ELF-1 (cell line): Measurements from ENCODE around the gene TUBB6.

ENCODE experiments used
- DNase-seq: peaks from one replicate; pipeline ENCODE4 v3.0.0-alpha.2; 2016; ENCODE audit warnings: low read depth, low spot score

The TUBB6 gene

DNA sequence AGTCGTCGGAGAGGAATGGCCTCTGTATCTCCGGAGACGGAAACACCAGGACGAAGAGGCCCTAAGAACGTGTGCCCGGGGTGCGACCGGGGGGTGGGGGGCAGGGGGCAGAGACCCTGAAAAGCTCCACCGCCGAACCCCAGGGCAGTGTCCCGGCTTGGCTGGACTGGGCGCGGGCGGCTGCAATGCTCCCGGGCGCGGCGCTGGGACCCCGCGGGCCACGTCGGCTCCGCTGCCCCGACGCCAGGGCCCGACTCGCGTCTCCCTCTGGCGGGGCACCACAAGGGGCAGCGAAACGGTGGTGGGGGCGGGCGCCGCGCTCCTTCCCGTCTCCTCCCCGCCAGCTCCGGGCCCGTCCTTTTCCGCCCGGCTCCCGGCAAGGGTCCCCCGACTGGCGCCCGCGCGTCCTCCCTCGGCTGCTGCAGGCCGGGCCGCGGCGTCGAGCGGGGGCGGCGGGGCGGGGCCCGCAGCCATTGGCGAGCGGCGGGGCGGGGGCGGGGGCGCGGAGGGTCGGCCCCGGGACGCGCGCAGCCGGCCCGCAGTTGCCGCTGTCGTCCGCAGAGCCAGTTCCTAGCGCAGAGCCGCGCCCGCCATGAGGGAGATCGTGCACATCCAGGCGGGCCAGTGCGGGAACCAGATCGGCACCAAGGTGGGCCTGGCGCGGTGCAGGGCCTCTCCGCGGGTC lies at the start of gene TUBB6:
TSS of gene TUBB6 (plus strand) at position 541 of the 685 bp plus-strand sequence. CDS start at position 593, 52 bp downstream.
- DNase-seq, result peak; percentile 48

DNA sequence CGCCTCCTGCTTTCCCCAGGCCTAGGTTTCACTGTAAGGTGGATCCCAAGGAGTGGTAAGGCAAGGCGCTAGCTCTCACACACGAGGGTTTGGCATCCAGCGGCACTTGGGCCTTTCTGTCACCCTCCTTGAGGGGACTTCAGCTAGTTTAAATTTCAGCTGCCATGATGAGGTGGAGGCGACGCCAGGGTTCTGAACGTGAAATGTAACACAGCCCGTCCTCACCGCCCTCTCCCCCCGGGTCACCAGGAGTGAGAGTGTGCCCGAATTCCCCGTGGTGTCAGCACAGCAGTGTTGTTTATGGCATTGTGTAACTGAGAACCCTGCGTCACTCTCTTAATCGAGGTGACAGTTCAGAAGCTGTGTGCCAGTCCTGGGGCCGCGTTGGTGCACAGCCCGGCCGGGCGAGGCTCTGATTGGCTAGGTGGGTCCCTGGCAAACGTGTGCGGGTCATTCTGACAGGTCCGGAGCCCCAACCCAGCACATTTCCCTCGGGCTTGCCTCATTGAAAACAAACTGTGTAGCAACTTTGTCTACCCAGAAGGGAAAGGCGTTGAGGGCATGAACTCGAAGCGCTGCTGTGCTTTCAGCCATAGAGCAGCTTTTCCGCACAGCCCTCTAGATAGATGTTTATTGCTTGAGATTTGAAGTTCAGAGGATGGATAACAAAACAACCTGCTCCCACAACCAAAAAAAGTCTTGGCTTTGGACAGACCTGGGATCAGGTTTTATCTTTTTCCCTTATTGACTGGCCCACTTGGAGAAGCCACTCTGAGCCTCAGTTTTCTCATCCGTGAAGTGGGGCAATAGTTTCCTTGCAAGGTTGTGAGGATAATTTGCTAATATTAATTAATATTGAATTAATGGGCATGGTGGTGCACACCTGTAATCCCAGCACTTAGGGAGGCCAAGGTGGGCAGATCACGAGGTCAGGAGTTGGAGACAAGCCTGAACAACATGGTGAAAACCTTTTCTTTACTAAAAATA lies 49.0 kb upstream of the TUBB6 start:
- no peak for DNase-seq

DNA sequence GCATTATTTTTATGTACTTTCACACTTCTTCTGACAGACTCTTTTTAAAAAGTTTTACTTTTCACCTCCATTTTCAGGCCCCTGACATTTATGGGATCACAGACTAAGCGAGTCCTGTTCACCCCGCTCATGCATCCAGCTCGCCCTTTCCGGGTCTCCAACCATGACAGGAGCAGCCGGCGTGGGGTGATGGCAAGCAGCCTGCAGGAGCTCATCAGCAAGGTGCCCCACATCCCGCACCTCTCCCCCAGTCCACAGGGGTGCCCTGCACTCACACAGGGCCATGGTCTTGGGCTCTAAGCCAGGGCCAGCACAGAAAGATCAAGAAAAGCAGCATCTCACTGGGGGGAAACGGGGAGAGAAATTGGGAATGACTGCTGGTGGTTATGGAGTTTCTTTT lies 45.3 kb upstream of the TUBB6 start:
- no peak for DNase-seq

DNA sequence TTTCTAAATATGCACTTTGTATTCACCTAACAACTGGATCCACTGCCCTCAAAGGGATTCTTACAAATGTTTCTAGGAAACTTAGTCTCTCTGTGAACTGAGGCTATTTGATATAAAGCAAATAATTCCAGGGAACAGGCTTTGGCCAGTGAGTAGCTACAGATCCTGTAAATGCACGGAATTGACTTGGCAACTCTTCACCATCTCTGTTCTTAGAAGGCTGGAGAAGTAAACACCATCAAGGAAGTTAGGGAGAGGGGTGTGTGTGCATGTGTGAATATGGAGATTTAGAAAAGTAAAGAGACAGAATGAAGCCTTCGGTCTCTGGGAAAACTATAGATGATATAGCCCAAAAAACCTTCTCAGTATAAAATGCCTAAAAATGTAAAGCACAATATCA lies 43.2 kb upstream of the TUBB6 start:
- DNase-seq, result no peak

DNA sequence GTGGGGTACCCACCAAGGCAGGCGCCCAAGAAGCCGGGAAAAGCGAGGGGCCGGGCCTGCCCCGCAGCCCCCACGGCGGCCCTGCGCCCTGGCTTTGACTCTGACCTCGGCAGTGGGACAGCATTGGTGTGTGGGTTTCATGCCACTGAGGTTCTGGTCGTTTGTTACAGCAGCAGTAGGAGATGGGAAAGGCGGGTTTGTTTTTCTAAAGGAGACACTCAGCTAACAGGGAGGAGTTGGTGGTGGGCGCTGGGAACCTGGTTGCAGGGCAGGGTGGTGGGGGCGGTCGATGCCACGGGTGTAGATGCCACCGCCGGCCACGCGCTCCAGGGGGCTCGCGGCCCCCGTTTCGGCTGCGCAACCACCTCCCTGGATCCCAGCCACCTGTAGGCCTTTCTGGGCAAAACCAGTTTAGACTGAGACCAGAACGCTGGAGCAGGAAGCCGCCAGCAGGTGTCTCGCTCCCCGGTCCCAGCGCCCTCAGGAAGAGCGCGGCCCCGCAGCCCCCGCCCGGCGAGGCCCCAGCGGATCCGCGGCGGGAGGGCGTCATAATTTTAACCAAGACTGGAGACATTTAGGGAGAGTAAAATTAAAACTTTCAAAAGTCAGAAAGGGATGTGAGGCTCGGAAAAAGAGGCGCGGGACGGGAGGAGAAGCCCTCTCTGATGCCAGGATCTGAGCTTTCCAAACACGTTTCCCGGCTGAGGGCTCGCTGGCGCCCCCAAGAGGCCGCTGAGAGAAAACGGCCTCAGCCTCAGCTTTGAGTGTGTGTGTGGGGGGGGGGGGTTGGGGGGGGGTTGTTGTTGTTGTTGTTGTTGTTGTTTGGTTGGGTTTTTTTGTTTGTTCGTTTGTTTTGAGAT lies 36.4 kb upstream of the TUBB6 start:
- peak; percentile 89 for DNase-seq

DNA sequence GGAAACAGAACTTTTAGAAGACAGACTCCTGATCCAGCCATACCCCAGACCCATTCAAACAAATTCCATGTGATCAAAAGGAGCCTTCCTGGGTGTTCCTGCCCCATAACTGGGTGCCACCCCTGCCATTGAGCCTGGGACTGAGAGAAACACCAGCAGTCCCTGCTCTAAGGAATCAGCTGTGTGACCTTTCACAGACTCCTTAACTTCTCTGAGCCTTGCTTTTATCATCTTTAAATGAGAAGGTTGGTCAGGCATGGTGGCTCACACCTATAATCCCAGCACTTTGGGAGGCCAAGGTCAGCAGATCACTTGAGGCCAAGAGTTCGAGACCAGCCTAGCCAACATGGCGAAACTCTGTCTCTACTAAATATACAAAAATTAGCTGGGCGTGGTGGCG lies 33.2 kb upstream of the TUBB6 start:
- DNase-seq, result no peak

DNA sequence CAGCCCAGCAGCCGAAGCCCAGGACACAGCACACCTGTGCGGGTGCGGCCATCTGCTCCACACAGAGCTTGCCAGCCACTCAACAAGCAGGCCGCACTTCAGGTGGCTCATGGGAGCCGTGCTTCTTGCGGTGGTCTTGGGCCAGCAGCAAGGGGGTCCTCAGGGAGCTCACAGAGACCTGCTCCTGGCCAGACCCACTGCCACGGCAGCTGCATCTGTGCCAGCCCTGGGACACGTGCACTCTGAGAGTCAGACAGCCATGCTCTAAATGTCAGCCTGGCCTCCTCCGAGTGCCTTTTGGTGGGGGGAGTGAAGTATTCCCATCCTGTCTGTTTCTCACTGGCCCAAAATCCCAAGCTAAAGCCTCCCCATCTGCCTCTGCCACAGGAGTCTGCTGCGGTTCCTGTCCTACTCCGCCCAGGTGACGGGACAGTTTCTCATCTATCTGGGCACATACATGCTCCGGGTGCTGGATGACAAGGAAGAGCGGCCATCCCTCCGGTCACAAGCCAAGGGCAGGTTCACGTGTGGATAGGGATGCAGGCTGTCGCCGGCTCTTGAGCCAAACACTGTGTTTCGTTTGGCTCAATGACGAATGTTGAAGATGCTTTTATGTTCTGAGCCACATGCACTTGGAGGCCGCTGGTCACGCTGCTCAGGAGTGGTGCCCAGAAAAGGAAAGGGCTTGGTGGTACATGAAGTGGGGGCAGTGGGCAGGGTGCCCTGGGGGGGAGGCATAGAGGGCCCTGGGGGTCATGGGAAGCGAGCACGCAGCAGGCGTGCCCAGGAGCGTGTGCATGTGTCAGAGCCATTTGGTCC lies 31.1 kb upstream of the TUBB6 start:
- no peak for DNase-seq

DNA sequence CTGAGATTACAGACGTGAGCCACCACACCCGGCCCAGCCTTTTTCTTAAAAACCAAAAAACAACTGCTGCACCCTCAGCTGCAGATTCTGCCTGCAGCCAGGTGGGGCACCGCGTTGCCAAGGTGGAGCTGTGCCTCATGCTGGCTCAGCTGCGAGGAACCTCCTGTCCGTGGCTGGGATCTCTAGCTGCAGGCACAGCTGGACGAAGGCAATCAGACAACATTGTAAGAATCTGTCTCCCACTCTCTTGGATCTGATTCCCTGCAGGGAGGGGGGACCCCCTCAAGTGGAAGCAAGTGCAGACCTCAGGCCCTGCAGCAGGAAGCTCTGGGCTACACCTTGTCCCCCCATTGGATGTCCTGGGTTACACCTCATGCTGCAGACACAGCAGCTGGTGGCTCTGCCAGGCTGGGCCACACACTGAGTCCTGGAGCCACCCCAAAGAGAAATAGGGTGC lies 29.8 kb upstream of the TUBB6 start:
- DNase-seq, result no peak

DNA sequence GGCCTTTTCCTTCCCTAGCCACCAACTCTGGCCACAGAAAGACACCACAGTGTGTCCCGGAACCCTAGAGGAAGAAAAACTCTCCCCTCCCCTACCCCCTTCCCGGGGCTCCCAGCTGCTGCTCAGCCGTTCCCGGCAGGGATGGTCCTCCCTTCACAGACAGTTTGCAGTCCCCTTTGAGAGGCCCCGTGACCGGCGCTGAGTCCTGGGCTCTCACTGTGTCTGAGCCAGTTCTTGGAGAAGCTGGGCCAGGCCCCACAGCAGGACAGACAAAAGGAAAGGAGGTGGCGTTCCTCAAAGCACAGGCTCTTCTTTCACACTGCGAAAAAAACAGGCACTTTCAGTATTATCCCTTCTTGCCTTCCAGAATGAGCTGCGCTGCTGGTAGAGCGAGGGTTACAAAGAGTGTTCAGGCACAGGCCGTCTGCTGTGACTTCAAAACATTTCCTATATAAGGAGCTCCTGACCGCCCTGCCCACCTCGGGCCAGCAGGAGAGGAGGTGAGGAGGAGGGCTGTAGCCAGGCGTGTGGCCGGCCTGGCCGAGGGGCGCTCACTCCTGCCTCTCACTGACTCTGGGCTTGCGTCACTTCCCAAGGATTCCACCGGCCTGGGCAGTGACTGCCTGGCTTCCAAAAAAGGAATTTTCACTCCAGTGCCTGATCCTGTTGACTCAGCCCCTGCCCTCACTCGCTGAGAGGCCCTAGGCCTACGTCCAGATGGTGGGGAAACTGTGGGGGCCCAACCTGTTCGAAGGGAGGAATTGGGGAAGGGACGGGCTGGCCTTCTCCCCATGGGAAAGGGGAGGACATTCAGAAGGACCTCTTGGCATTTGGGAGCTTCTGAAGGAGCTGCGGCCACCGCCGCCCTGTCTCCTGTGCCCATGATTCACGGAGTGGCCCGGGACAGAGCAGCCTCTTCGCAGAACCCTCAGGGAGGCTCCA lies 29.0 kb upstream of the TUBB6 start:
- DNase-seq, result peak; percentile 97

DNA sequence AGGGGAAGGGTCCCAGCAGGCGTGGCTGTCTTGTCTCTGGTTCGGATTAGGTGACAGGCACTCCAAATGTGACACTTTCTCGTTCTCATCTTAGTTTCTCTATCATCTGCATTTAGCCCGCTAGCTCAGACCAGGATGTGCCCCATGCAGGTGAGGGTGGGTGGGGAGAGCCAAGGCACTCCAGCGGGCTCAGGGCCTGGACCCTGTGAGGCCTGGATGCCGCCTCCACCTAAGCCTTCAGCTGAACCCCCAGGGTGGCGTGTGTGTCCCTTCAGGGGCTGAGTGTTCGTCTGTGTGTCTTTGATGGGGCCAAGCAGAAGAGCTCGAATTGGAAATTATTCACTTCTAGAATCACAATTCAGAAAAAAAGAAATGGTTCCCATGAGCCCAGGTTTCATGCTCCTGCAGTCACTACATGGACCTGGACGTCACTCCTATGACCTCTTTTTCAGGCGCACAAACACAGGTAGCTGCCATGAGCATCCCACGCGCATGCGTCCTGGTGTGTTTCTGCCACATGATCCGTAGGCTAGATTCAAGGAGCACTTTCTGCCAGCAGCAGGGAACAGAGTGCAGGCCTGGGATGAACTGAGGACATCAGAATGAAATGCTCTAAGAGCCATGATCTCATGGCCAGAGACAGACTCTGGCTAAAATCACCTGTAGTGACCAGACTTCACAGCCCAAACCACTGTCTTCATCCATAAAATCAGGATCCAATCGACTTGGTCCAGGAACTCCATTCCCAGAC lies 28.1 kb upstream of the TUBB6 start:
- no peak for DNase-seq

DNA sequence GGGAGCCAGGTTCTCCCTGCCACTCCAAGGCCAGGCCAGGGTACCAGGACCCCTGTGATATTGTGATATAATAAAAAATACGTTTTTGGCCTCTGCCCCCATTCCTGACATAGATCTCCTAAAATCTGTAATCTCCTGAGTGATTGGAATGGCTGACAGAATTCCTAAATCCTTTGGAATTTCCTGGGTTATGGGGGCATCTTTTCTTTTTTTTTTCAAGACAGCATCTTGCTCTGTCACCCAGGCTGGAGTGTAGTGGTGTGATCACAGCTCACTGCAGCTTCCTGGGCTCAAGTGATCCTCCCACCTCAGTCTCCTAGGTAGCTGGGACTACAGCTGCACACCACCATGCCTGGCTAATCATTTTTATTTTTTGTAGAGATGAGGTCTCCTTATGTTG lies 26.2 kb upstream of the TUBB6 start:
- no peak for DNase-seq

DNA sequence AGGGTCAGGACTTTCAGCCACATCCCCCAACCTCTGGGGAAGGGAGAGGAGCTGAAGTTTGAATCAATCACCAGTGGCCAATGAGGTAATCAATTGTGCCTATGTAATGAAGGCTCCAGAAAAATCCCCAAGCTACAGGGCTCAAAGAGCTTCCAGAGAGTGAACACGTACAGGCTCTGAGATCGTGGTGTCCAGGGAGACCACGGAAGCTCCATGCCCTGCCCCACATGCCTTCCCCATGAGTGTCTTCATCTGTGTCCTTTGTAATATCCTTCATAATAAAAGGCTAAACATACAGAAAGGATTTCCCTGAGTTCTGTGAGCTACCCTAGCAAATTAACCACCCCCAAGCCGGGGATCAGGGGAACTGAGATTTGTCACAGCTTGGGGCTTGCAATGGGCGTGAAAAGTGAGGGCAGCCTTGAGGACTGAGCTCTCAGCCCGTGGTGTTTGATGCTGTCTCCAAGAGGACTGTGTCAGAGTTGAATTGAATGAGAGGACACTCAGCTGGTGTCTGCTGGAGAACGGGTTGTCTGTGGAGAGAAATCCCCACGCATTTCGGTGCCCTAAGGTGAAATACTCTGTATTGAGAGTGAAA lies 25.5 kb upstream of the TUBB6 start:
- DNase-seq, result peak; percentile 25

DNA sequence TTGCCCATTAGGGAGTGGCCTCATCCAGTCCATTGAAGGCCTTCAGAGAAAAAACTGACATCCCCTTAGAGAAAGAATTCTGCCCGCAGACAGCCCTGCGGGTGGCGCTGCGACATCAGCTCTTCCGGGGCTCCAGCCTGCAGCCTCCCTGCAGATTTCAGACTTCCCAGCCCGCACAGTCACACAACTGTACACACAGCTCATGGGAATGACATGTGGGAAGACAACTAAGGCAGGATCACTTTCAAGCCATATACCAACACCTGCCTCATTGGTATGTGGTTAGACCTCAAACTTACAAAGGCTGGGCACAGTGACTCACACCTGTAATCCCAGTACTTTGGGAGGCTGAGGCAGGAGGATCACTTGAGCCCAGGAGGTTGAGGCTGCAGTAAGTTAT lies 24.8 kb upstream of the TUBB6 start:
- DNase-seq, result peak; percentile 79

DNA sequence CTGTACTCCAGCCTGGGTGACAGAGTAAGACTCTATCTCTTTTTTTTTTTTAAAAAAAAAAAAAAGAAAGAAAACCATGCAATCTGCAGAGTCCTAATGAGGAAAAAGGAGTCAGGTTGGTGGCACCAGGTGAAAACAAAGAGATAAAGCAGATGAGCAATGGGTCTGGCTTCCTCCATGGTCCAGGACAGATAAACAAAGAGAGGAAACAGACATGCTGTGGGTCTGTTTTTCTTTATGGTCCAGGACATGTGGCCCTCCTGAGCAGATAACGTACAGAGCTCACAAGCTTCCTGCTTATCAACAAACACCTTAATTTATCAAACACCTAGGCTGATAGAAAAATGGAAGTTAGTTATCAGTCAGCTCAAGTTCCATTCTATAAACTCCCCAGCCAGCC lies 24.4 kb upstream of the TUBB6 start:
- DNase-seq, result peak; percentile 32

DNA sequence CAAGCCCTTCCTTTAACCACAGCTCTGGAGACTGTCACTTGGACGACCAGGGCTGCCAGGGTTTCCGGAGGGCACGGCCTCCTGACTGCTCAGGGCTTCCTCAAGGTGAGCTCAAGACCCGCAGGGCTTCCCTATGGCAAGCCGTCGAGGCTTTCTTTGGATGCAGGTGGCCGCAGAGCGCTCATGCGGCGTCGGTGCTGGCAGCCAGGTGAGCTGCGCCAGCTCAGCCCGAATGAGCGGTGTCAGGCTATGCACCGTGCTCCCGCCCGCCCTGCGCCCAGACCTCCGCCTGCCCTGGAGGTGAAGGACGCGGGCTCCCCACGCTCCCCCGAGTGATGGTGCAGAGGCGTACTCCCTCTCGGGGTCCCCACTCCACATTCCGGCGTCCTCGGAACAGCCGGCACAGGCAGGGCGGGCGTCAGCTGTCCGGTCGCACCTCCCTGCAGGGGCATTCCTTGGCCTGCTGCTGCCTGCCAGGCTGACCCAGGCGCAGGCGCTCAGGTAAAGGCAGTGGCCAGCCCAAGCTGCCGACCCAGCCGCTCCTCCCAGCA lies 20.8 kb upstream of the TUBB6 start:
- peak; percentile 67 for DNase-seq

DNA sequence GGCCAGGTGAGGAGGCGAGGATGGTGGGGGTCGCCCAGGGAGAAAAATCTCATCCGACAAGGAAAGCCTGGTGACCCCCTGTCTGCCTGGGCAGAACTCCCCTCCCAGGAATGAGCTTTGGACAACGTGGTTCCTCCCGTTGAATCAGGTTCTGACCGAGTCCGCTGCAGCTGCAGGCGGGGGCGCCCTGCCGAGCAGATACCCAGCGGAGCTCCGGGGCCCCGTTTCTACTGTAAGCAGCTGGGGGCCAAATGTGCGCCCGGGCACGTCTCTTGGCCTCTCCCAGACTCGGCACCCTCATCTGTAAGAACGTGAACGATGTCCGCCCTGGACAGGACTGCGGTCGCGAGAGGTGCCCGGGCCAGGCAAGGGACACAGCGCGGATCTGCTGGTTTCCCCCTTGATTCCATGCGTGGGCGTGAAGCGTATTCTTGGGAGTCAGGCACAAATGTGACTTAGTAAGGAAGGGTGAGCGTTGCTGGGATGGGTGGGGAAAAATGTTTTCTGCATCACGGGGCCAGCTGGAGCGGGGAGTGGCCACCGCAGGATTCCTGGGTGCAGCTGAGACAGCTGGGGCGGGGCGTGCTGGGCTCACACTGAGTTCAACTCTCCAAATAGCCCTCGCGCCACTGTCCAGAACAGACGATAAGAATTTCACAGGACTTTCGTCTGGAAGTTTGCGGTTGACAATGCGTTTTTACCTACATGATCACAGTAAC lies 20.2 kb upstream of the TUBB6 start:
- DNase-seq, result peak; percentile 57

DNA sequence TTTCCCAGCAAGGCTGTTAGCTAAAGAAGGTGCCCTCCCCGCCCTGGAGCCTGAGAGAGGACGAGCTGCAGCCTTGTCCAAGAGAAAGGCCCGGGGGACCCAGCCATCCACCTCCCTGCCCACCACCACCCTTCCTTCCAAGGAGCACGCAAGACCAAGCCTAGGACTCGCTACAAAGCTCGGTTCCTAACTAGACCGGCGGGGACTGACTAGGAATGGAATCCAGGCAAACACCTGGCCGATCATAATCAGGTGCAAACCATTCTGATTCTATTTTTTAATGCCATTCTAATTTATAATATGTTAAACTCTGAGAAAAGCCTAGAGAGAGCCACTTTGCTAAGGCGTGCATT lies 19.7 kb upstream of the TUBB6 start:
- no peak for DNase-seq

DNA sequence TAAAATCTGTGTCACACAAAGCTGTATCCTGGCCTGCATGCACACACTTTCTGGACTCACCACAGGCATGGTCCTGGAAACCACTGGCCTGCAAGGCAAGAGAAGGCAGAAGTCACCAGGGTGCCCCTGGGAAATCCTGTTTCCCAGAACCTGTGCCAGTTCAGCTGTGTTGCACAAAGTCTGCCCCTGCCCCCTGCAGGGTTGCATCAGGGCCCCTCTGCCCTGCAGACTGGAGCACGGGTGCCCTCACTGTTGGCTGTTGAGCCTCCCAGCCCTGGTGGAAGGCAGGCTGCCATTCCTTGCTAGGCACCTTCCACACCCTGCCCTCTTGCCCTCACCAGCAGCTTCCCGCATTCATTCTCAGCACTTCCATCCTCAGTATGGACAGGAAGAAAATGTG lies 18.0 kb upstream of the TUBB6 start:
- DNase-seq, result no peak
